Esophagus muscularis mucosa (tissue), 3 donors: ENCODE results near the gene HBZ.
"Not testable (repeated sequence)": the region's sequence is repeated elsewhere in the genome, so short reads cannot be mapped to it uniquely, and the experiment has no call there.

Experiments used
- POLR2AphosphoS5 ChIP-seq, 2 donors: sonication (generic); formaldehyde crosslinking; IDR thresholded peaks; one replicate each; pipeline ENCODE4 v1.6.1; 2017; ENCODE audit warnings: antibody characterized with exemption in 2 of 2
- TF ChIP-seq, protein P1 (sequence below), 3 experiments: fragments of 200-600 bp in 2 of 3; fragments of 450-650 bp in 1 of 3; sonication (generic) in 2 of 3; IDR thresholded peaks; one replicate each; pipeline ENCODE4 v1.5.1; 2017 to 2019; ENCODE audit warnings: antibody characterized with exemption in 3 of 3, mild to moderate bottlenecking in 2 of 3, moderate library complexity in 1 of 3

DNA sequence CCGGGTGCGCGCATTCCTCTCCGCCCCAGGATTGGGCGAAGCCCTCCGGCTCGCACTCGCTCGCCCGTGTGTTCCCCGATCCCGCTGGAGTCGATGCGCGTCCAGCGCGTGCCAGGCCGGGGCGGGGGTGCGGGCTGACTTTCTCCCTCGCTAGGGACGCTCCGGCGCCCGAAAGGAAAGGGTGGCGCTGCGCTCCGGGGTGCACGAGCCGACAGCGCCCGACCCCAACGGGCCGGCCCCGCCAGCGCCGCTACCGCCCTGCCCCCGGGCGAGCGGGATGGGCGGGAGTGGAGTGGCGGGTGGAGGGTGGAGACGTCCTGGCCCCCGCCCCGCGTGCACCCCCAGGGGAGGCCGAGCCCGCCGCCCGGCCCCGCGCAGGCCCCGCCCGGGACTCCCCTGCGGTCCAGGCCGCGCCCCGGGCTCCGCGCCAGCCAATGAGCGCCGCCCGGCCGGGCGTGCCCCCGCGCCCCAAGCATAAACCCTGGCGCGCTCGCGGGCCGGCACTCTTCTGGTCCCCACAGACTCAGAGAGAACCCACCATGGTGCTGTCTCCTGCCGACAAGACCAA lies 20.0 kb downstream of the HBZ start, which contains the start of gene HBA2:
- TF ChIP-seq, protein P1, sequence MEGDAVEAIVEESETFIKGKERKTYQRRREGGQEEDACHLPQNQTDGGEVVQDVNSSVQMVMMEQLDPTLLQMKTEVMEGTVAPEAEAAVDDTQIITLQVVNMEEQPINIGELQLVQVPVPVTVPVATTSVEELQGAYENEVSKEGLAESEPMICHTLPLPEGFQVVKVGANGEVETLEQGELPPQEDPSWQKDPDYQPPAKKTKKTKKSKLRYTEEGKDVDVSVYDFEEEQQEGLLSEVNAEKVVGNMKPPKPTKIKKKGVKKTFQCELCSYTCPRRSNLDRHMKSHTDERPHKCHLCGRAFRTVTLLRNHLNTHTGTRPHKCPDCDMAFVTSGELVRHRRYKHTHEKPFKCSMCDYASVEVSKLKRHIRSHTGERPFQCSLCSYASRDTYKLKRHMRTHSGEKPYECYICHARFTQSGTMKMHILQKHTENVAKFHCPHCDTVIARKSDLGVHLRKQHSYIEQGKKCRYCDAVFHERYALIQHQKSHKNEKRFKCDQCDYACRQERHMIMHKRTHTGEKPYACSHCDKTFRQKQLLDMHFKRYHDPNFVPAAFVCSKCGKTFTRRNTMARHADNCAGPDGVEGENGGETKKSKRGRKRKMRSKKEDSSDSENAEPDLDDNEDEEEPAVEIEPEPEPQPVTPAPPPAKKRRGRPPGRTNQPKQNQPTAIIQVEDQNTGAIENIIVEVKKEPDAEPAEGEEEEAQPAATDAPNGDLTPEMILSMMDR (IDR thresholded peaks at IDR 0.05), result not testable (repeated sequence)
- not testable (repeated sequence) for TF ChIP-seq POLR2AphosphoS5 (IDR thresholded peaks at IDR 0.05)
